GM23338 (cell line): ENCODE data around the gene H19.

Experiments used
- EZH2 ChIP-seq: fragments of 200-600 bp; sonication (generic); IDR thresholded peaks from one replicate; pipeline ENCODE4 v1.8.0; 2017; ENCODE audit warnings: antibody characterized with exemption, mild to moderate bottlenecking, low read depth; ENCODE audit not compliant: unreplicated experiment
- POLR2AphosphoS5 ChIP-seq: IDR thresholded peaks from 2 replicates; pipeline ENCODE4 v1.6.1; 2016; ENCODE audit warnings: antibody characterized with exemption, low read depth
- STAT1 ChIP-seq: IDR thresholded peaks from one replicate; pipeline ENCODE4 v1.6.1; 2016; ENCODE audit warnings: antibody characterized with exemption; ENCODE audit not compliant: unreplicated experiment
- TF ChIP-seq, protein P1 (sequence below), 2 experiments: fragments of 200-600 bp in 1 of 2; sonication (generic) in 1 of 2; conservative IDR thresholded peaks; 2 replicates each; pipeline versions ENCODE4 v1.5.1 to v1.6.1; 2016 to 2017; ENCODE audit warnings: antibody characterized with exemption in 2 of 2, low read depth in 2 of 2, mild to moderate bottlenecking in 2 of 2, moderate library complexity in 1 of 2

DNA sequence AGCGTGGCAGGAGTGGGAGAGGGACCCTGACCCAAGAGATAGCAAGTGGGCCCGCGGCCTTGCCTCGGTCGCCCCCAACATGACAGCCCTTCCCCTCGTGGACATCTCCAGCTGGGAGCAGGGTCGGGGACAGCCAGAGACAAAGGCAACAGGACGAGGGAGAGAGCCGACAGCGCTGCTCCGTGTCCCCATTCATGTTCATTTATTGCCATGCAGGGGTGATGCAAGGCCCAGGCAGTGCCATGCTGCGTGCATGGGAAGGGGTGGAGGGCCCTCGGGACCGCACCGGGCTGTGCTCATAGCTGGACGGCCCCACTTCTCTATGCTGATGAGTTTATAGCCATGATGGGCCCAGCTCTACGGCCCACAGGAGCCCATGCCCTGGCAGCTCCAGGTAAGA lies 37.9 kb downstream of the H19 start:
- TF ChIP-seq, protein P1, sequence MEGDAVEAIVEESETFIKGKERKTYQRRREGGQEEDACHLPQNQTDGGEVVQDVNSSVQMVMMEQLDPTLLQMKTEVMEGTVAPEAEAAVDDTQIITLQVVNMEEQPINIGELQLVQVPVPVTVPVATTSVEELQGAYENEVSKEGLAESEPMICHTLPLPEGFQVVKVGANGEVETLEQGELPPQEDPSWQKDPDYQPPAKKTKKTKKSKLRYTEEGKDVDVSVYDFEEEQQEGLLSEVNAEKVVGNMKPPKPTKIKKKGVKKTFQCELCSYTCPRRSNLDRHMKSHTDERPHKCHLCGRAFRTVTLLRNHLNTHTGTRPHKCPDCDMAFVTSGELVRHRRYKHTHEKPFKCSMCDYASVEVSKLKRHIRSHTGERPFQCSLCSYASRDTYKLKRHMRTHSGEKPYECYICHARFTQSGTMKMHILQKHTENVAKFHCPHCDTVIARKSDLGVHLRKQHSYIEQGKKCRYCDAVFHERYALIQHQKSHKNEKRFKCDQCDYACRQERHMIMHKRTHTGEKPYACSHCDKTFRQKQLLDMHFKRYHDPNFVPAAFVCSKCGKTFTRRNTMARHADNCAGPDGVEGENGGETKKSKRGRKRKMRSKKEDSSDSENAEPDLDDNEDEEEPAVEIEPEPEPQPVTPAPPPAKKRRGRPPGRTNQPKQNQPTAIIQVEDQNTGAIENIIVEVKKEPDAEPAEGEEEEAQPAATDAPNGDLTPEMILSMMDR (conservative IDR thresholded peaks at IDR 0.05; ENCODE audit: low read depth in 2 of 2): no peak
- TF ChIP-seq STAT1: no peak
- no peak for TF ChIP-seq EZH2
- no peak for TF ChIP-seq POLR2AphosphoS5
